ENCODE measurements around the gene PYGO2. TPM values are rescaled to one million over a fixed set of nuclear protein-coding genes. Genes with fewer than 3 reads are reported as not detected.

The PYGO2 gene
- total and polyA plus RNA-seq, 5 experiments from 2014 or later = 21.5 to 57.3 (median 50.8) TPM

- Mint-ChIP-seq H3K27ac (peak overlapping the region; percentile 34 to 94 (median 76)), H3K4me3 (peak overlapping the region; percentile 57 to 91 (median 80)), H3K36me3 (no peaks in the 10 kb centered on the region), H3K9me3 (no peaks in the 10 kb centered on the region), H3K27me3 (no peaks in the 10 kb centered on the region), H3K4me1 (peaks cover 30 to 74% (median 59%) of the 10 kb centered on the region in 4 donors)
- POLR2A ChIA-PET = interaction anchor here (0.7 to 3.2 kb wide), 6 partner anchors 9 to 49 kb away, joined by 3 to 16 read pairs (median 9); partner anchors contain the start of genes FLAD1, PBXIP1 and PYGO2
- no peak for ATAC-seq
- DNase-seq = peak in 1 of 10 donors; percentile 56
Measured at GRCh38 chr1:155004352-155005075, 42.9 kb upstream of the PYGO2 start.

GRCh38 chr1:155003766-155004351 is 42.3 kb upstream of the PYGO2 start:
- ATAC-seq (no peak), DNase-seq (no peak)
- Mint-ChIP-seq H3K27me3 (no peaks in the 10 kb centered on the region), H3K9me3 (no peaks in the 10 kb centered on the region), H3K27ac (peak overlapping the region; percentile 52 to 94 (median 84)), H3K4me3 (peak overlapping the region; percentile 82 to 94 (median 90)), H3K36me3 (no peaks in the 10 kb centered on the region), H3K4me1 (peaks cover 31 to 74% (median 57%) of the 10 kb centered on the region in 4 donors)
- POLR2A ChIA-PET = interaction anchor here (0.7 to 3.2 kb wide), 7 partner anchors 8 to 48 kb away, joined by 3 to 16 read pairs (median 7); partner anchors contain the start of genes FLAD1, PBXIP1 and PYGO2

GRCh38 chr1:155003227-155003765 is 41.7 kb upstream of the PYGO2 start:
- H3K9me3 Mint-ChIP-seq = no peaks in the 10 kb centered on the region

GRCh38 chr1:155002464-155003226 is 41.1 kb upstream of the PYGO2 start, which contains the start of gene ZBTB7B:
Gene ZBTB7B (plus strand): TSS chr1:155002802. CDS start chr1:155014661, 11,859 bp downstream.
- POLR2A ChIA-PET = interaction anchor here (0.5 to 3.2 kb wide), 8 partner anchors 11 to 133 kb away, joined by 3 to 16 read pairs (median 6); partner anchors contain the start of genes FLAD1, PBXIP1 and PYGO2
- H3K4me3 Mint-ChIP-seq = peak within 1 kb of the TSS; percentile 81 to 94 (median 92)
- H3K9me3 Mint-ChIP-seq = no peaks in the 10 kb centered on the region
- peak within 1 kb of the TSS; percentile 70 to 93 (median 88) for H3K27ac Mint-ChIP-seq
- no peaks in the 10 kb centered on the region for H3K36me3 Mint-ChIP-seq
- DNase-seq (peak in 1 of 10 donors; percentile 55), ATAC-seq (no peak)
- no peaks in the 10 kb centered on the region for H3K27me3 Mint-ChIP-seq
- H3K4me1 Mint-ChIP-seq = peaks cover 33 to 76% (median 57%) of the 10 kb centered on the region in 4 donors

More at GRCh38 chr1:155003227-155003765, 41.7 kb upstream of the PYGO2 start:
- POLR2A ChIA-PET = interaction anchor here (0.8 to 3.2 kb wide), 5 partner anchors 8 to 42 kb away, joined by 3 to 16 read pairs (median 11); partner anchors contain the start of genes FLAD1 and PYGO2
- no peaks in the 10 kb centered on the region for H3K27me3 Mint-ChIP-seq
- H3K4me1 Mint-ChIP-seq = peaks cover 31 to 74% (median 57%) of the 10 kb centered on the region in 4 donors
- DNase-seq (peak in 2 of 10 donors; percentile 22 to 64), ATAC-seq (no peak)
- peak overlapping the region; percentile 81 to 94 (median 90) for H3K4me3 Mint-ChIP-seq
- H3K36me3 Mint-ChIP-seq = no peaks in the 10 kb centered on the region
- peak overlapping the region; percentile 52 to 93 (median 83) for H3K27ac Mint-ChIP-seq

GRCh38 chr1:155001675-155002463 is 40.3 kb upstream of the PYGO2 start:
- Mint-ChIP-seq H3K27ac (peak overlapping the region; percentile 66 to 92 (median 87)), H3K9me3 (no peaks in the 10 kb centered on the region), H3K27me3 (peaks cover 0 to 6% (median 0%) of the 10 kb centered on the region in 5 donors), H3K36me3 (no peaks in the 10 kb centered on the region), H3K4me1 (peaks cover 34 to 80% (median 57%) of the 10 kb centered on the region in 4 donors), H3K4me3 (peak overlapping the region; percentile 82 to 94 (median 90))
- DNase-seq = peak; percentile 89 to 98 (median 92)
- peak; percentile 71 to 80 for ATAC-seq
- POLR2A ChIA-PET = interaction anchor here (0.5 to 4.2 kb wide), 16 partner anchors 9 to 133 kb away, joined by 3 to 29 read pairs (median 5); partner anchors contain the start of genes CKS1B, FLAD1, LENEP and PBXIP1

GRCh38 chr1:155001425-155001674 is 39.8 kb upstream of the PYGO2 start:
- POLR2A ChIA-PET = interaction anchor here (0.7 to 4.2 kb wide), 9 partner anchors 8 to 65 kb away, joined by 3 to 29 read pairs (median 5); partner anchors contain the start of genes CKS1B, LENEP, PBXIP1 and PMVK
- peaks cover 0 to 7% (median 0%) of the 10 kb centered on the region in 5 donors for H3K27me3 Mint-ChIP-seq
- peaks cover 29 to 74% (median 52%) of the 10 kb centered on the region in 4 donors for H3K4me1 Mint-ChIP-seq
- ATAC-seq (no peak), DNase-seq (peak in 2 of 10 donors; percentile 58 to 66)
- peak overlapping the region; percentile 82 to 94 (median 90) for H3K4me3 Mint-ChIP-seq
- H3K36me3 Mint-ChIP-seq = no peaks in the 10 kb centered on the region
- peak overlapping the region in 9 of 10 donors; percentile 66 to 94 (median 87) for H3K27ac Mint-ChIP-seq
- no peaks in the 10 kb centered on the region for H3K9me3 Mint-ChIP-seq

- no peaks in the 10 kb centered on the region for H3K36me3 Mint-ChIP-seq
- H3K4me1 Mint-ChIP-seq = peaks cover 25 to 70% (median 50%) of the 10 kb centered on the region in 4 donors
- peak; percentile 38 to 79 (median 62) for DNase-seq
- ATAC-seq = peak; percentile 34 to 41
- no peaks in the 10 kb centered on the region for H3K9me3 Mint-ChIP-seq
- H3K27ac Mint-ChIP-seq = peak overlapping the region; percentile 66 to 94 (median 87)
- peak overlapping the region; percentile 82 to 94 (median 90) for H3K4me3 Mint-ChIP-seq
- peaks cover 0 to 12% (median 0%) of the 10 kb centered on the region in 5 donors for H3K27me3 Mint-ChIP-seq
- POLR2A ChIA-PET = interaction anchor here (0.7 to 4.2 kb wide), 16 partner anchors 8 to 781 kb away, joined by 3 to 29 read pairs (median 5); partner anchors contain the start of genes CKS1B, FLAD1, LENEP and PBXIP1
Measured at GRCh38 chr1:155000726-155001424, 39.3 kb upstream of the PYGO2 start.

GRCh38 chr1:155000411-155000725 is 38.8 kb upstream of the PYGO2 start:
- H3K4me3 Mint-ChIP-seq = peak overlapping the region; percentile 82 to 92 (median 88)
- no peak for ATAC-seq
- peaks cover 0 to 12% (median 0%) of the 10 kb centered on the region in 5 donors for H3K27me3 Mint-ChIP-seq
- peak overlapping the region; percentile 13 to 91 (median 81) for H3K27ac Mint-ChIP-seq
- H3K9me3 Mint-ChIP-seq = no peaks in the 10 kb centered on the region
- POLR2A ChIA-PET = interaction anchor here (1.1 to 4.2 kb wide), 10 partner anchors 10 to 780 kb away, joined by 3 to 29 read pairs (median 12); partner anchors contain the start of genes CKS1B, FLAD1, PBXIP1 and PYGO2
- H3K4me1 Mint-ChIP-seq = peaks cover 24 to 65% (median 47%) of the 10 kb centered on the region in 4 donors
- no peak for DNase-seq
- H3K36me3 Mint-ChIP-seq = no peaks in the 10 kb centered on the region

GRCh38 chr1:154999571-155000410 is 38.2 kb upstream of the PYGO2 start:
- POLR2A ChIA-PET = interaction anchor here (1.0 to 4.2 kb wide), 15 partner anchors 8 to 779 kb away, joined by 3 to 29 read pairs (median 7); partner anchors contain the start of genes CKS1B, FLAD1, PBXIP1 and PMVK
- Mint-ChIP-seq H3K27ac (peak overlapping the region; percentile 79 to 91 (median 85)), H3K27me3 (peaks cover 0 to 12% (median 0%) of the 10 kb centered on the region in 5 donors), H3K9me3 (no peaks in the 10 kb centered on the region), H3K4me1 (peaks cover 24 to 62% (median 44%) of the 10 kb centered on the region in 4 donors), H3K36me3 (no peaks in the 10 kb centered on the region), H3K4me3 (peak overlapping the region; percentile 77 to 92 (median 88))
- peak in 4 of 10 donors; percentile 37 to 48 (median 42) for DNase-seq
- ATAC-seq = peak; percentile 0 to 2

Measured in naive thymus-derived CD8-positive, alpha-beta T cell (primary cell).